GM18511 (cell line): ENCODE results near the gene RIMBP2.

Experiments
- ATAC-seq: cut with Tn5 transposase; IDR thresholded peaks from one replicate; pipeline ENCODE4 v1.9.1; 2021; ENCODE audit warnings: mild to moderate bottlenecking, moderate library complexity; ENCODE audit not compliant: unreplicated experiment

RIMBP2 gene

GRCh38 chr12:130639476-130640424, 76.3 kb downstream of the RIMBP2 start:
- ATAC-seq = no peak

DNA sequence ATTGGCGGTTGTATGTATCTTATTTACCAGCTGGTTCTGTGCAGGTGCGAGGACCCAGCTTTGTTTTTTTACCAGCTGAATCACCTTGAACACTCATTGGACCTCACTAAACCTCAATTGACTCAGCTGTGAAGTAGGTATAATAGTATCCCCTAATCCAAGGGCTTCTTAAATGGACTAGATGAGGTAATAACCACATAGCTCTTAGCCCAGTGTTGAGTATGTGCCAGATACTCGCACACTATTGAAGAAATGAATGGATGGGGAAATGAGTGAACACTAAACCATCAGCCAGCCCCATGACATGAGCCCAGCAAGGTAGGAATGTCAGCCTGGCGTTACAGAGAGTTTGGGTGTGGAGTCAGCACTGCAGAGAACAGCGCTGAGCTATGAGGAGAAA, 79.7 kb downstream of the RIMBP2 start:
- ATAC-seq = no peak

DNA sequence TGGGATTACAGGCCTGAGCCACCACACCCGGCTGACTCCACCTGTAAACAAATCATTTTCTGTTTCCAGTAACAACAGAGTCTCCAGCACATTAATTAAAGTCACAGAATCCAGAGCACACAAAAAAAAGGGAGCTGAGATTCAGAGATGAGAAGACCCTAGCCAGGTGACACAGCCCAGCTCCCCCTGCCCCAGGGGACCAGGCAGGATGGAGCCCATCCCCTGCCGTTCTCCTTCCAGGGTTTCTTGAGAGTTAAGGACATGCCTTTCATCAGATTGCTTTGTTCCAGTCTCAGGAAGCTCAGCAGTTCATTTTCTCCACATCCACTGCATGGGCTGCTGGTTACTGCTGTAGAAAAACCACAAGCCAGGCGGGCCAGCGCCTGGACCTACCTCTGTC, 81.2 kb downstream of the RIMBP2 start:
- no peak for ATAC-seq

DNA sequence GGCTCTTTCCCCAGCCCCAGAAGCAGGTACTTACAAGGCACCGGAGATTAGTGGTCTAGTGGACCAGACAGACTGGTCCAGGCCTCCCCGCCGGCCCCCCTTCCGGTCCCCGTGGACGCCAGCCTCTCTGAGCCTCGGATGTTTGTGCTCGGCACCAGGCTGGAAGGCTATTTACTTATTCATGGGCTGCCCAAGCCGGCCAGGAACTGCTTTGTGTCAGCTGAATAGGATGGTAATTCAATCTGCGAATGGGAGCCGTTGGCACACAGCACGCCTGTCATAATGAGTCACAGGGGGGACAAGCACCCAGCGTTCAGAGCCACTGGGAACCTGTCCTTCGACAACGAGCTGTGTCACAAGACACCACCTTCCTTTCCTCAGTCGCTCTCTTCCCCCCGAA, 82.3 kb downstream of the RIMBP2 start:
- ATAC-seq = no peak

DNA sequence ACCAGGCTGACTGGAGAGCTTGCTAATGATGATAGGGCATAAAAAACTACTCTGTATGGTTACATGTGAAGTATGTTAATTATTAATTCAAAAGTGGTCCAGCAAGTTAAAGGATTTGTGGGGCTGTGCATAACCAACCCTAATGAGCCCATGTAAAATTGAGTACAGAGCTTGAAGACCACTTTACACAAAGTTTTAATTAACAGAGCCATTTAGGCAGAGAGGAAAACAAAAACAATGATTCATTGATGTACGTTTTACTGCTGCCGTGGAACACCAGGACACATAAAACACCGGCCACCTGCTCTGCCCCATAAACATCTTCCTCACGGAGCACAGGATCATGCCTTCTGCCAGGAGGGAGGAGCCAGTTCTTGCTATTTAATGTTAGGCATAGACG, 83.5 kb downstream of the RIMBP2 start:
- ATAC-seq = no peak

DNA sequence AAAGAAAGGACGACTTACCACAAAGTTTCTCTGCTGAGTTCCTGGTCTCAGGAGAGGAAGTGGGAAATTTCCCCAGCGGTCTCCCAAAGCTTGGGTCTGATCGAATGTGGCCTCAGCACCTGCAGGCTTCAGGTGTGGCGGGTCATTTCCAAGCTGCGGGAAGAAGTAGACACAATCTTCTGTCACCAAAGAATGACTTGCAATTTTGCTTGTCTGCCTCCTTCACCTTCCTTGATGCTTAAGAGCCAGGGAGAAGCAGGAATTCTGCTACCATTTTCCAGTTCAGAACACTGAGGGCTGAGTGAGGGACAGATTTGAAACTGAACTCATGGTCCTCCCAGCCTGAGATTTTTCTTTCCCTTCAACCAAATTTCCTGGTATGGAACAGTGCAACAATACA, 87.8 kb downstream of the RIMBP2 start:
- ATAC-seq = no peak

DNA sequence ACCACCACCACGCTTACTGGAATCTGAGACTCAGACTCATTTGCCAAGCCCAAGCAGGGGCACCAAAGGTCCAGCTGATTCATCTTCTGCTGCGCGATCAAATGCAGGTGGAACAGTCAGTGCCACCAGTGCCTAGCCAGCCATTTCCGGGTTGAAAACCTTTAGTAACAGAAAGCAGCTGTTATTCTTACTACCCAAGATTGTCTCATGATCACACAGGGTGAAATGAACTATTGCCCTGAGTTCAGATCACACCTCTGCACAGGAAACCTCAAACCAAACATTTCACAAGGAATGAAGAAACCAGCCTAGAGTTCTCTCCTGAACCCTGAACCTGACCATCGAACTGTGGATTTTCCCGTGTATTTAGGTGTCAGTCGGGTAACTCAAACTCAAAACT, 88.9 kb downstream of the RIMBP2 start:
- ATAC-seq = no peak

GRCh38 chr12:130626601-130627000, 89.5 kb downstream of the RIMBP2 start:
- no peak for ATAC-seq

GRCh38 chr12:130625201-130625600, 90.9 kb downstream of the RIMBP2 start:
- no peak for ATAC-seq

DNA sequence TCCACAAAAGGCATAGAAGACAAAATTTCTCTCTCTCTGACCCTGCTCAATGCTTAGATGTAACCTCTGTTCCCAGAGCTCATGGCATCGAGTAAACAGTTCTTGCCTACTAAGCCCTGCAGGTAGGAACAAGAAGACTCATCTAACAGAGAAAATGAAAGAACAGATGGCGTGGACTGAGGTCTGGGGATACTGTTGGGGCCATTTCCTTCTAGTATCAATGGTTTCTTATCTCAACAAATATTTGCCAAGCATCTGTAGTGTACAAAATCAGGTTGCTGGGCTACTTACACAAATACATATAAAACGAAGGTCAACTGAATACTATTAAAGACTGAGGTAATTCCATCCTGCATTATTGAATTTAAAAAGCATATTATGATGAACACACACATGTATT, 93.3 kb downstream of the RIMBP2 start:
- ATAC-seq = no peak

- no peak for ATAC-seq
These were observed 94.3 kb downstream of the RIMBP2 start for GRCh38 chr12:130621696-130622298.

DNA sequence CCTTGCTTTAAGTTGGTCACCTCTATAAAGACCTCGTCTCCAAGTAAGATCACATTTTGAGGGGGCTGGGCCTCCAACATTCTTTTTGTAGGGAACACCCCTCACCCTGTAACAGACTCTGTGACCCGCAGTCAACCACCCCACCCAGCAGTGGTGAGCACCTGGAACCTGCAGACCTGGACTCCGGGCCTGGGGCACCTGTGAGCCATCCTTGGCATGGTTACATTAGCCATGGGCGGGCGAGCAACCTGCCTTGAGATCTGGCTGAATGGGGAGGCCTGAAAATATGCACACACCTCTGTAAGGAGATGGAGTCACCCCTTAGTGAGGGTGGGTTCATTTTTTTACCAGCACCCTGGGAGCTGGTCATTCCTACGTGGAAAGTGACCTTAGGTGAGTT, 95.3 kb downstream of the RIMBP2 start:
- no peak for ATAC-seq

DNA sequence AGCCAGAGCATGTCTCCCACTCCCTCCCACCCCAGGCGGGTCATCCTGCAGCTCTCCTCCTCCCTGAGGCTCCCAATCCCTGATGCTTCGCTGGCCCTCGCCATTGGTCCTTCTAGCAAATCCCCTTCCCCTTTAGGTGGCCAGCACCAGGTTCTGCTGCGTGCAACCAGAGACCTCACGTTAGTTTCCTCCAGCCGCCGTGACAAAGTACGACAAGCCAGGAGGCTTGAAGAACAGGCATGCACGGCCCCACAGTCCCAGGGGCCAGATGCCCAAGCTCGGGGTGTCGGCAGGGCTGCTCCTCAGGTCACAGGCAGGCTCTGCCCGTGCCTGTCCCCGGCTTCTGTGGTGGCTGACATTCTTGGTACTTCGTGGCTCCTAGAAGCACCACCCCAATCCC, 95.8 kb downstream of the RIMBP2 start:
- no peak for ATAC-seq

- ATAC-seq = no peak
These were observed 96.6 kb downstream of the RIMBP2 start for GRCh38 chr12:130619385-130620001.

- ATAC-seq = no peak
These were observed 98.9 kb downstream of the RIMBP2 start for GRCh38 chr12:130617219-130617618.

- no peak for ATAC-seq
These were observed 100.2 kb downstream of the RIMBP2 start for GRCh38 chr12:130615861-130616345.

DNA sequence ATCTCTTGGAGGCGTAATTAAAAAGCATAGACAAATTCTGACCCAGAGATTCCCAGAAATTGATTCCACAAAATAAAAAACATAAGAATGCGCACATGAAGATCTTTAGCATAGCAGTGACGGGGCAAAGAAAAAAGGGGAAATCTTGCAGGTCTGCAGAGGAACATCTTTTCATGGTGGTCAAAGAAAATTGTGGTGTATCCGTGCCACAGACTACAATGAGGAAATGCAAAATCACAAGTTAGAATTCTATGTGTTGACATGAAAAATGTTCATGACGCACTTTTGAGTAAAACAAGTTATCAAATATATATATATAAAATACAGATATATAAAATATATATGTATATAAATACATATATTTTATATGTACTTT, 101.6 kb downstream of the RIMBP2 start:
- no peak for ATAC-seq

- no peak for ATAC-seq
These were observed 102.1 kb downstream of the RIMBP2 start for GRCh38 chr12:130613831-130614529.

- ATAC-seq = no peak
These were observed 103.0 kb downstream of the RIMBP2 start for GRCh38 chr12:130613131-130613530.

DNA sequence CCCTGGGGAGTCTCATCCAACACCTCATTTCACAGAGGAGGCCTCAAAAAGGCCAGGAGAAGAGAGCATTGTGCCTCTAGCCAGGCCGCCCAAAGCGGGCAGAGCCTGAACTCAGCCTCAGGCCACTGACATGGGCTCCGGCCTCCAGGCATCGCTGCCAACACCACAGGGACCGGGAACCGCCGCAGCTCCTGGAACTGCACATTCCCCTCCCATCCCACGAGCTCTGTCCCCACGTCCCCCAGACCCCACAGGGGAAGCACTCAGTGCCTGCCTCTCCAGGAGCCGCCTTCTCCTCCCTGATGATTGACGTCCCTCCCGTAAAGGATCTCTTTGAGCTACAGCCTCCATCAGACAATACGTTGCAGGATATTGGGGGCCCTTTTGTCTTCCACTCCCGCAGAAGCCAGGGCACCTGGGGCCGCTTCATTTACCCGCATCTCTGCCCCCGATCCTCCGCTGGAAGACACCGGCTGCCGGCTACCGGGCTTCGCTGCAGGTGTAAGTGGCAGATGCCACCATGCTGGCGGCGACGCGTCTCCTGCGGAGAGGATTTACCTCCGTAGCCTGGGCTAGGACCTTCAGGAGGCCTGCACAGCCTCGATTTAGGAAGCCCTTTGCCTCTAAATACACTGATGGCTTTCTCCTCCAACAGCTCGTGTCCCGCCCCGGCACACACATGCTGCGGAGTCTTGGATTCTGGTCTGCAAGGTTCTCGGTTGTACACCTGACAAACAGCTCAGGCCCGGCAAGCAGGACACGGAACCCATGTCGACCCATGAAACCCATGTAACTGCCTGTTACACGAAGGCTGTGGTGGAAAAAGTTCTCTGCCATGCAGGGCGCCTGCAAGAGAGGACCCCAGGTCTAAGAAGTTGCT, 104.8 kb downstream of the RIMBP2 start:
- no peak for ATAC-seq
